ENCODE data around the gene TTC3. TPM values are rescaled to one million over a fixed set of nuclear protein-coding genes. Genes with fewer than 3 reads are reported as not detected.
A peak's percentile ranks its signal among the peaks of the same experiment; 100 is the strongest.

Gene TTC3
- total RNA-seq, 1 experiment from 2014 or later: 29.0 TPM

DNA sequence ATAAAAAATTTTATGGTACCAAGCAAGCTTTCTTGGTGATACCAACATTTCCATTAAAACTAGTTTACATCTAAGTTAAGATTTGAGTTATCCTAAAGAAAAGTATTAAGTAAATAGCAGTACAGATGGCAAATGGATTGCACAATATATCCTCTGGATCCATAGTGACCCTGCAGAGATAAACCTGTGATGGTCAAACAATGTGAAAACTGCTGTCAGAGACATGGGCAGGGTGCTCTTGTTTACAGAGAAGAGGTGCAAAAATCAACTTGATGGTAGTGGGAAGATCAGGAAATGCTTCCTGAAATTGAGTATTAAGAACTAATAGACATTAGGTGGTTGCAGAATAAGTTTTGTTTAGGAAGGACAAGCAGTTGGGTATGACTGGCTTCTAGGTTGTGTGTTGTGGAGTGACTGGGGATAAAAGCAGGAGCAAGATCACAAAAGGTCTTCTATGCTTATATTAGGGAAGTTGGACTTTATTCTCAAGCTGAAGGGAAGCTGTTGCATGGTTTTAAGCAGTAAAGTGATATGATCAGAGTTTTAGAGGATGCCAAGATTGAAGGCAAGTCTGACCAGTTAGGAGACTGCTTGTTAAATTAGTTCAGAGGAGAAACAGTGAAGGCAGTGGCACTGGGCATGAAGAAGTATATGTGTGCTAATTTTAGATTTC, 9.9 kb downstream of the TTC3 start:
- no peak overlapping the region for H3K4me3 Mint-ChIP-seq
- no peak for ATAC-seq
- no peak for DNase-seq (ENCODE audit: low spot score)
- no peaks in the 10 kb centered on the region for H3K27me3 Mint-ChIP-seq (ENCODE audit: low read depth)
- no peaks in the 10 kb centered on the region for H3K9me3 Mint-ChIP-seq
- H3K36me3 Mint-ChIP-seq: no peaks in the 10 kb centered on the region
- ChIA-PET CTCF (interaction anchor here (0.6 to 1.5 kb wide), 4 partner anchors 73 to 106 kb away, joined by 3 to 5 read pairs (median 4); no protein-coding TSS in a partner anchor), POLR2A (no interaction called here)
- no peak overlapping the region for H3K27ac Mint-ChIP-seq
- TF ChIP-seq JUN (CRISPR knock-in tag; IDR thresholded peaks at IDR 0.05) (no peak), TEAD1 (CRISPR knock-in tag; IDR thresholded peaks at IDR 0.05) (no peak), GABPB1 (CRISPR knock-in tag; IDR thresholded peaks at IDR 0.05) (peak; percentile 46; the same call in 1 of the 2 replicates)
- TF ChIP-seq, protein P1, sequence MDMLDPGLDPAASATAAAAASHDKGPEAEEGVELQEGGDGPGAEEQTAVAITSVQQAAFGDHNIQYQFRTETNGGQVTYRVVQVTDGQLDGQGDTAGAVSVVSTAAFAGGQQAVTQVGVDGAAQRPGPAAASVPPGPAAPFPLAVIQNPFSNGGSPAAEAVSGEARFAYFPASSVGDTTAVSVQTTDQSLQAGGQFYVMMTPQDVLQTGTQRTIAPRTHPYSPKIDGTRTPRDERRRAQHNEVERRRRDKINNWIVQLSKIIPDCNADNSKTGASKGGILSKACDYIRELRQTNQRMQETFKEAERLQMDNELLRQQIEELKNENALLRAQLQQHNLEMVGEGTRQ (CRISPR knock-in tag; IDR thresholded peaks at IDR 0.05): no peak
- TF ChIP-seq, protein P2, sequence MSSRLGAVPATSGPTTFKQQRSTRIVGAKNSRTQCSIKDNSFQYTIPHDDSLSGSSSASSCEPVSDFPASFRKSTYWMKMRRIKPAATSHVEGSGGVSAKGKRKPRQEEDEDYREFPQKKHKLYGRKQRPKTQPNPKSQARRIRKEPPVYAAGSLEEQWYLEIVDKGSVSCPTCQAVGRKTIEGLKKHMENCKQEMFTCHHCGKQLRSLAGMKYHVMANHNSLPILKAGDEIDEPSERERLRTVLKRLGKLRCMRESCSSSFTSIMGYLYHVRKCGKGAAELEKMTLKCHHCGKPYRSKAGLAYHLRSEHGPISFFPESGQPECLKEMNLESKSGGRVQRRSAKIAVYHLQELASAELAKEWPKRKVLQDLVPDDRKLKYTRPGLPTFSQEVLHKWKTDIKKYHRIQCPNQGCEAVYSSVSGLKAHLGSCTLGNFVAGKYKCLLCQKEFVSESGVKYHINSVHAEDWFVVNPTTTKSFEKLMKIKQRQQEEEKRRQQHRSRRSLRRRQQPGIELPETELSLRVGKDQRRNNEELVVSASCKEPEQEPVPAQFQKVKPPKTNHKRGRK (CRISPR knock-in tag; IDR thresholded peaks at IDR 0.05; ENCODE audit: borderline replicate concordance): no peak
- TF ChIP-seq, protein P3, sequence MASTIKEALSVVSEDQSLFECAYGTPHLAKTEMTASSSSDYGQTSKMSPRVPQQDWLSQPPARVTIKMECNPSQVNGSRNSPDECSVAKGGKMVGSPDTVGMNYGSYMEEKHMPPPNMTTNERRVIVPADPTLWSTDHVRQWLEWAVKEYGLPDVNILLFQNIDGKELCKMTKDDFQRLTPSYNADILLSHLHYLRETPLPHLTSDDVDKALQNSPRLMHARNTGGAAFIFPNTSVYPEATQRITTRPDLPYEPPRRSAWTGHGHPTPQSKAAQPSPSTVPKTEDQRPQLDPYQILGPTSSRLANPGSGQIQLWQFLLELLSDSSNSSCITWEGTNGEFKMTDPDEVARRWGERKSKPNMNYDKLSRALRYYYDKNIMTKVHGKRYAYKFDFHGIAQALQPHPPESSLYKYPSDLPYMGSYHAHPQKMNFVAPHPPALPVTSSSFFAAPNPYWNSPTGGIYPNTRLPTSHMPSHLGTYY (CRISPR knock-in tag; IDR thresholded peaks at IDR 0.05): no peak
- H3K4me1 Mint-ChIP-seq: no peaks in the 10 kb centered on the region

DNA sequence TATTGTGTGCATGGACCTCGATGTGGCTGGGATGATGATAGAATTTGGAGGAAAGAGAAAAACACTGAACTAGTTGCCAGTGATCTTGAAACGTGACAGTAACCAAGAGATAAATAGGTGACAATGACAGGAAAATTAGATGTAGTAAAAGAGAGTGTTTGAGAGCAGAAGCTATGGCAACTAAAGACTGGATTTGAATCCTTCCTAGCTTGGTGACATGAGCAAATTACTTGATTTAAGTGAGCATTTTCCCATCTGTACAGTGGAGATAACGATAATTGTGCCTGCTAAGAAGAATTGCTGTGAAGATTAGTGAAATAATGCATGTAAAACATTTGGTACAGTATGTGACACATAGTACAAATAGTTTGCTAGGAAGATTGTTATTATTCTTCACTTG, 12.7 kb downstream of the TTC3 start:
- DNase-seq (ENCODE audit: low spot score): no peak
- TF ChIP-seq ZBTB21 (CRISPR knock-in tag; IDR thresholded peaks at IDR 0.05; ENCODE audit: borderline replicate concordance) (no peak), PRRX2 (CRISPR knock-in tag; IDR thresholded peaks at IDR 0.05) (no peak), ZNF219 (CRISPR knock-in tag; IDR thresholded peaks at IDR 0.05; ENCODE audit: borderline replicate concordance) (no peak)
- TF ChIP-seq, protein P4, sequence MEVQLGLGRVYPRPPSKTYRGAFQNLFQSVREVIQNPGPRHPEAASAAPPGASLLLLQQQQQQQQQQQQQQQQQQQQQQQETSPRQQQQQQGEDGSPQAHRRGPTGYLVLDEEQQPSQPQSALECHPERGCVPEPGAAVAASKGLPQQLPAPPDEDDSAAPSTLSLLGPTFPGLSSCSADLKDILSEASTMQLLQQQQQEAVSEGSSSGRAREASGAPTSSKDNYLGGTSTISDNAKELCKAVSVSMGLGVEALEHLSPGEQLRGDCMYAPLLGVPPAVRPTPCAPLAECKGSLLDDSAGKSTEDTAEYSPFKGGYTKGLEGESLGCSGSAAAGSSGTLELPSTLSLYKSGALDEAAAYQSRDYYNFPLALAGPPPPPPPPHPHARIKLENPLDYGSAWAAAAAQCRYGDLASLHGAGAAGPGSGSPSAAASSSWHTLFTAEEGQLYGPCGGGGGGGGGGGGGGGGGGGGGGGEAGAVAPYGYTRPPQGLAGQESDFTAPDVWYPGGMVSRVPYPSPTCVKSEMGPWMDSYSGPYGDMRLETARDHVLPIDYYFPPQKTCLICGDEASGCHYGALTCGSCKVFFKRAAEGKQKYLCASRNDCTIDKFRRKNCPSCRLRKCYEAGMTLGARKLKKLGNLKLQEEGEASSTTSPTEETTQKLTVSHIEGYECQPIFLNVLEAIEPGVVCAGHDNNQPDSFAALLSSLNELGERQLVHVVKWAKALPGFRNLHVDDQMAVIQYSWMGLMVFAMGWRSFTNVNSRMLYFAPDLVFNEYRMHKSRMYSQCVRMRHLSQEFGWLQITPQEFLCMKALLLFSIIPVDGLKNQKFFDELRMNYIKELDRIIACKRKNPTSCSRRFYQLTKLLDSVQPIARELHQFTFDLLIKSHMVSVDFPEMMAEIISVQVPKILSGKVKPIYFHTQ (CRISPR knock-in tag; IDR thresholded peaks at IDR 0.05): no peak
- TF ChIP-seq, protein P5, sequence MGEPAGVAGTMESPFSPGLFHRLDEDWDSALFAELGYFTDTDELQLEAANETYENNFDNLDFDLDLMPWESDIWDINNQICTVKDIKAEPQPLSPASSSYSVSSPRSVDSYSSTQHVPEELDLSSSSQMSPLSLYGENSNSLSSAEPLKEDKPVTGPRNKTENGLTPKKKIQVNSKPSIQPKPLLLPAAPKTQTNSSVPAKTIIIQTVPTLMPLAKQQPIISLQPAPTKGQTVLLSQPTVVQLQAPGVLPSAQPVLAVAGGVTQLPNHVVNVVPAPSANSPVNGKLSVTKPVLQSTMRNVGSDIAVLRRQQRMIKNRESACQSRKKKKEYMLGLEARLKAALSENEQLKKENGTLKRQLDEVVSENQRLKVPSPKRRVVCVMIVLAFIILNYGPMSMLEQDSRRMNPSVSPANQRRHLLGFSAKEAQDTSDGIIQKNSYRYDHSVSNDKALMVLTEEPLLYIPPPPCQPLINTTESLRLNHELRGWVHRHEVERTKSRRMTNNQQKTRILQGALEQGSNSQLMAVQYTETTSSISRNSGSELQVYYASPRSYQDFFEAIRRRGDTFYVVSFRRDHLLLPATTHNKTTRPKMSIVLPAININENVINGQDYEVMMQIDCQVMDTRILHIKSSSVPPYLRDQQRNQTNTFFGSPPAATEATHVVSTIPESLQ (CRISPR knock-in tag; IDR thresholded peaks at IDR 0.05): no peak
- TF ChIP-seq, protein P6, sequence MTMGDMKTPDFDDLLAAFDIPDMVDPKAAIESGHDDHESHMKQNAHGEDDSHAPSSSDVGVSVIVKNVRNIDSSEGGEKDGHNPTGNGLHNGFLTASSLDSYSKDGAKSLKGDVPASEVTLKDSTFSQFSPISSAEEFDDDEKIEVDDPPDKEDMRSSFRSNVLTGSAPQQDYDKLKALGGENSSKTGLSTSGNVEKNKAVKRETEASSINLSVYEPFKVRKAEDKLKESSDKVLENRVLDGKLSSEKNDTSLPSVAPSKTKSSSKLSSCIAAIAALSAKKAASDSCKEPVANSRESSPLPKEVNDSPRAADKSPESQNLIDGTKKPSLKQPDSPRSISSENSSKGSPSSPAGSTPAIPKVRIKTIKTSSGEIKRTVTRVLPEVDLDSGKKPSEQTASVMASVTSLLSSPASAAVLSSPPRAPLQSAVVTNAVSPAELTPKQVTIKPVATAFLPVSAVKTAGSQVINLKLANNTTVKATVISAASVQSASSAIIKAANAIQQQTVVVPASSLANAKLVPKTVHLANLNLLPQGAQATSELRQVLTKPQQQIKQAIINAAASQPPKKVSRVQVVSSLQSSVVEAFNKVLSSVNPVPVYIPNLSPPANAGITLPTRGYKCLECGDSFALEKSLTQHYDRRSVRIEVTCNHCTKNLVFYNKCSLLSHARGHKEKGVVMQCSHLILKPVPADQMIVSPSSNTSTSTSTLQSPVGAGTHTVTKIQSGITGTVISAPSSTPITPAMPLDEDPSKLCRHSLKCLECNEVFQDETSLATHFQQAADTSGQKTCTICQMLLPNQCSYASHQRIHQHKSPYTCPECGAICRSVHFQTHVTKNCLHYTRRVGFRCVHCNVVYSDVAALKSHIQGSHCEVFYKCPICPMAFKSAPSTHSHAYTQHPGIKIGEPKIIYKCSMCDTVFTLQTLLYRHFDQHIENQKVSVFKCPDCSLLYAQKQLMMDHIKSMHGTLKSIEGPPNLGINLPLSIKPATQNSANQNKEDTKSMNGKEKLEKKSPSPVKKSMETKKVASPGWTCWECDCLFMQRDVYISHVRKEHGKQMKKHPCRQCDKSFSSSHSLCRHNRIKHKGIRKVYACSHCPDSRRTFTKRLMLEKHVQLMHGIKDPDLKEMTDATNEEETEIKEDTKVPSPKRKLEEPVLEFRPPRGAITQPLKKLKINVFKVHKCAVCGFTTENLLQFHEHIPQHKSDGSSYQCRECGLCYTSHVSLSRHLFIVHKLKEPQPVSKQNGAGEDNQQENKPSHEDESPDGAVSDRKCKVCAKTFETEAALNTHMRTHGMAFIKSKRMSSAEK (CRISPR knock-in tag; IDR thresholded peaks at IDR 0.05; ENCODE audit: borderline replicate concordance): no peak
- TF ChIP-seq, protein P7, sequence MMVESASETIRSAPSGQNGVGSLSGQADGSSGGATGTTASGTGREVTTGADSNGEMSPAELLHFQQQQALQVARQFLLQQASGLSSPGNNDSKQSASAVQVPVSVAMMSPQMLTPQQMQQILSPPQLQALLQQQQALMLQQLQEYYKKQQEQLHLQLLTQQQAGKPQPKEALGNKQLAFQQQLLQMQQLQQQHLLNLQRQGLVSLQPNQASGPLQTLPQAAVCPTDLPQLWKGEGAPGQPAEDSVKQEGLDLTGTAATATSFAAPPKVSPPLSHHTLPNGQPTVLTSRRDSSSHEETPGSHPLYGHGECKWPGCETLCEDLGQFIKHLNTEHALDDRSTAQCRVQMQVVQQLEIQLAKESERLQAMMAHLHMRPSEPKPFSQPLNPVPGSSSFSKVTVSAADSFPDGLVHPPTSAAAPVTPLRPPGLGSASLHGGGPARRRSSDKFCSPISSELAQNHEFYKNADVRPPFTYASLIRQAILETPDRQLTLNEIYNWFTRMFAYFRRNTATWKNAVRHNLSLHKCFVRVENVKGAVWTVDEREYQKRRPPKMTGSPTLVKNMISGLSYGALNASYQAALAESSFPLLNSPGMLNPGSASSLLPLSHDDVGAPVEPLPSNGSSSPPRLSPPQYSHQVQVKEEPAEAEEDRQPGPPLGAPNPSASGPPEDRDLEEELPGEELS (CRISPR knock-in tag; IDR thresholded peaks at IDR 0.05): no peak
- TF ChIP-seq, protein P8, sequence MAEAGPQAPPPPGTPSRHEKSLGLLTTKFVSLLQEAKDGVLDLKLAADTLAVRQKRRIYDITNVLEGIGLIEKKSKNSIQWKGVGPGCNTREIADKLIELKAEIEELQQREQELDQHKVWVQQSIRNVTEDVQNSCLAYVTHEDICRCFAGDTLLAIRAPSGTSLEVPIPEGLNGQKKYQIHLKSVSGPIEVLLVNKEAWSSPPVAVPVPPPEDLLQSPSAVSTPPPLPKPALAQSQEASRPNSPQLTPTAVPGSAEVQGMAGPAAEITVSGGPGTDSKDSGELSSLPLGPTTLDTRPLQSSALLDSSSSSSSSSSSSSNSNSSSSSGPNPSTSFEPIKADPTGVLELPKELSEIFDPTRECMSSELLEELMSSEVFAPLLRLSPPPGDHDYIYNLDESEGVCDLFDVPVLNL (CRISPR knock-in tag; IDR thresholded peaks at IDR 0.05; ENCODE audit: borderline replicate concordance, low read depth): no peak
- no peaks in the 10 kb centered on the region for H3K4me1 Mint-ChIP-seq
- H3K4me3 Mint-ChIP-seq: no peak overlapping the region
- ATAC-seq: no peak
- no peaks in the 10 kb centered on the region for H3K36me3 Mint-ChIP-seq
- CTCF ChIA-PET: interaction anchor here (0.9 to 2.7 kb wide), 2 partner anchors 76 to 109 kb away, joined by 3 to 8 read pairs; no protein-coding TSS in a partner anchor
- no peaks in the 10 kb centered on the region for H3K9me3 Mint-ChIP-seq
- no peak overlapping the region for H3K27ac Mint-ChIP-seq
- POLR2A ChIA-PET: no interaction called here
- no peaks in the 10 kb centered on the region for H3K27me3 Mint-ChIP-seq (ENCODE audit: low read depth)

Measured in WTC11 (cell line).